HepG2 (cell line): Measurements from ENCODE around the gene ARCN1. TPM values are rescaled to one million over a fixed set of nuclear protein-coding genes. Genes with fewer than 3 reads are reported as not detected.
A peak's percentile ranks its signal among the peaks of the same experiment; 100 is the strongest.

Source experiments
- ATAC-seq: fragments of 200-7000 bp; cut with Tn5 transposase; 3 replicates; pipeline ENCODE4 v1.9.1; 2020; ENCODE audit warnings: mild to moderate bottlenecking, moderate library complexity
- BruUV-seq: library from RNA; stranded (reverse); fragments of 400-500 nt; replicated peaks from 2 replicates; lab custom pipeline; 2021; lab: Mats Ljungman, UMichigan
- CTCF ChIA-PET: fragments of 300-600 bp; formaldehyde crosslinking; extraction: SDS; loops from one replicate; lab custom pipeline; 2021; ENCODE audit warnings: low total read pairs, inconsistent platforms, low intra/inter-chr PET ratio; lab: Yijun Ruan, JAX
- POLR2A ChIA-PET: fragments of 350-600 bp; sonication (Branson Sonifier 250); formaldehyde crosslinking; loops from one replicate; lab custom pipeline; 2020; ENCODE audit warnings: antibody characterized with exemption, inconsistent platforms; lab: Yijun Ruan, JAX
- DNase-seq: peaks from one replicate; pipeline ENCODE4 v3.0.0-alpha.2; 2015; ENCODE audit warnings: low spot score
- FAIRE-seq: peaks from 3 replicates; lab custom pipeline; 2011; peaks lifted over from hg19 to GRCh38; lab: Jason Lieb, UNC
- H2AFZ ChIP-seq: one replicate; pipeline ENCODE4 v1.6.1; 2011; ENCODE audit warnings: low read length, inconsistent platforms
- H3K27ac ChIP-seq: fragments of 300-600 bp; 3 replicates; pipeline ENCODE4 v1.8.0; 2011; ENCODE audit warnings: mixed run types, mild to moderate bottlenecking, mixed read lengths, low read length, inconsistent platforms; ENCODE audit not compliant: insufficient read depth; ENCODE audit errors: extremely low read length
- H3K27me3 ChIP-seq, 2 experiments: fragments of 200-600 bp in 1 of 2; 2 replicates in 1 of 2; 3 replicates in 1 of 2; pipeline versions ENCODE4 v1.6.0 to v1.8.0; 2011; ENCODE audit warnings: low read length in 2 of 2, mild to moderate bottlenecking in 2 of 2, moderate library complexity in 2 of 2, inconsistent platforms in 1 of 2; ENCODE audit not compliant: insufficient read depth in 2 of 2, control insufficient read depth in 1 of 2
- H3K36me3 ChIP-seq, 2 experiments: fragments of 200-600 bp in 1 of 2; replicated peaks in 1 of 2; 2 replicates in 1 of 2; 3 replicates in 1 of 2; pipeline versions ENCODE4 v1.5.1 to v1.8.0; 2011; ENCODE audit warnings: low read length in 2 of 2, inconsistent platforms in 1 of 2; ENCODE audit not compliant: insufficient read depth in 2 of 2, control insufficient read depth in 1 of 2
- H3K4me1 ChIP-seq: 2 replicates; pipeline ENCODE4 v1.5.1; 2012; ENCODE audit warnings: low read length, inconsistent platforms; ENCODE audit not compliant: insufficient read depth
- H3K4me2 ChIP-seq: 2 replicates; pipeline ENCODE4 v1.6.0; 2011; ENCODE audit warnings: low read depth, low read length, inconsistent platforms
- H3K4me3 ChIP-seq, 3 experiments: fragments of 200-600 bp in 1 of 3; sonication (generic), shearing (Covaris generic) in 1 of 3; replicated peaks in 1 of 3; 2 replicates each; pipeline ENCODE4 v1.5.1; 2011 to 2016; ENCODE audit warnings: low read length in 3 of 3, inconsistent platforms in 2 of 3, low read depth in 2 of 3, mild to moderate bottlenecking in 2 of 3, control low read depth in 1 of 3, mixed read lengths in 1 of 3; ENCODE audit not compliant: insufficient read depth in 1 of 3
- H3K79me2 ChIP-seq: one replicate; pipeline ENCODE4 v1.6.1; 2011; ENCODE audit warnings: low read length, inconsistent platforms; ENCODE audit not compliant: insufficient read depth
- H3K9ac ChIP-seq: 2 replicates; pipeline ENCODE4 v1.6.0; 2011; ENCODE audit warnings: mild to moderate bottlenecking, low read depth, low read length, inconsistent platforms; ENCODE audit not compliant: insufficient read depth
- H3K9me3 ChIP-seq: 2 replicates; pipeline ENCODE4 v1.5.1; 2012; ENCODE audit warnings: mild to moderate bottlenecking, low read length
- H4K20me1 ChIP-seq: 2 replicates; pipeline ENCODE4 v1.6.0; 2011; ENCODE audit warnings: inconsistent platforms, mild to moderate bottlenecking, low read length, moderate library complexity; ENCODE audit not compliant: insufficient read depth
- BCL6 ChIP-seq: IDR thresholded peaks from 2 replicates; pipeline ENCODE4 v1.6.1; 2016; ENCODE audit warnings: missing genetic modification reagents, missing compliant biosample characterization
- CTCF ChIP-seq: sonication (generic); formaldehyde crosslinking; IDR thresholded peaks from 2 replicates; pipeline ENCODE4 v1.5.0; 2020; ENCODE audit warnings: mild to moderate bottlenecking, missing genetic modification reagents, moderate library complexity
- MIER2 ChIP-seq: IDR thresholded peaks from 2 replicates; pipeline ENCODE4 v1.6.1; 2016; ENCODE audit warnings: missing biosample characterization, missing genetic modification reagents
- NFYB ChIP-seq: sonication (generic); formaldehyde crosslinking; IDR thresholded peaks from 2 replicates; pipeline ENCODE4 v1.4.0; 2020; ENCODE audit warnings: missing genetic modification reagents
- NKX3-1 ChIP-seq: sonication (generic); formaldehyde crosslinking; IDR thresholded peaks from 2 replicates; pipeline ENCODE4 v1.5.0; 2020; ENCODE audit warnings: missing genetic modification reagents
- STAG1 ChIP-seq: sonication (generic); formaldehyde crosslinking; IDR thresholded peaks from 2 replicates; pipeline ENCODE4 v1.4.0; 2020; ENCODE audit warnings: missing genetic modification reagents
- THYN1 ChIP-seq: sonication (generic); formaldehyde crosslinking; IDR thresholded peaks from 2 replicates; pipeline ENCODE4 v1.8.1; 2023; ENCODE audit warnings: low read depth, mild to moderate bottlenecking, moderate library complexity, missing genetic modification reagents, borderline replicate concordance
- ZBTB20 ChIP-seq: sonication (generic); formaldehyde crosslinking; IDR thresholded peaks from 2 replicates; pipeline ENCODE4 v1.8.1; 2023; ENCODE audit warnings: missing genetic modification reagents, low read depth, mild to moderate bottlenecking, borderline replicate concordance
- ZNF333 ChIP-seq: sonication (generic); formaldehyde crosslinking; IDR thresholded peaks from 2 replicates; pipeline ENCODE4 v1.4.0; 2020; ENCODE audit warnings: mild to moderate bottlenecking, missing genetic modification reagents, borderline replicate concordance
- ZNF580 ChIP-seq: IDR thresholded peaks from 2 replicates; pipeline ENCODE4 v1.6.1; 2016; ENCODE audit warnings: low read depth, borderline replicate concordance
- ZNF674 ChIP-seq: sonication (generic); formaldehyde crosslinking; IDR thresholded peaks from 2 replicates; pipeline ENCODE4 v1.5.0; 2020; ENCODE audit warnings: low read depth, mild to moderate bottlenecking, missing genetic modification reagents
- ZNF839 ChIP-seq: sonication (generic); formaldehyde crosslinking; IDR thresholded peaks from 2 replicates; pipeline ENCODE4 v1.4.0; 2020; ENCODE audit warnings: missing genetic modification reagents, mild to moderate bottlenecking, borderline replicate concordance
- WGBS: methylation state at CpG from one replicate; pipeline ENCODE4 v1.1.6; 2017; ENCODE audit warnings: low lambda C conversion rate; 5-methylcytosine and 5-hydroxymethylcytosine counted together
- in situ Hi-C: cut with HindIII; loops from 2 replicates; pipeline ENCODE4 v1.10.0; 2017; ENCODE audit warnings: low pct_unique_long_range_greater_than_20kb; ENCODE audit not compliant: extremely low pct_ligation_motif_present
- intact Hi-C: fragments of 100-400 bp; cut with micrococcal nuclease; formaldehyde crosslinking; loops from one replicate; pipeline ENCODE4 v1.10.0; 2022; ENCODE audit not compliant: unreplicated experiment
- polyA plus RNA-seq, 8 experiments: library from polyadenylated mRNA; depleted of rRNA in 3 of 8; stranded (reverse) in 7 of 8; unstranded in 1 of 8; fragments of >200 nt; fragmentation: Illumina TruSeq in 4 of 8; extraction: Trizol in 4 of 8; gene quantifications; 2 replicates each; pipeline versions ENCODE4 v1.2.1 to v1.2.3, GENCODE V29; 2011 to 2016; ENCODE audit warnings: low read depth in 4 of 8, missing spikeins in 1 of 8, mixed read lengths in 1 of 8; ENCODE audit not compliant: insufficient read depth in 1 of 8
- total RNA-seq, 5 experiments: library from RNA; depleted of rRNA; stranded (reverse); fragments of >200 nt; fragmentation: Illumina TruSeq; extraction: Trizol; gene quantifications; 2 replicates each; pipeline ENCODE4 v1.2.3, GENCODE V29; 2016; ENCODE audit warnings: low read depth in 1 of 5

The ARCN1 gene
- total and polyA plus RNA-seq, 2 of the 13 experiments (the other 11 are each of a cell fraction or from before 2014, with no cell fraction given) = 148 to 200 TPM

- H3K27ac ChIP-seq = no peak overlapping the region
- in situ Hi-C loops = no loop called here
- no peaks in the 10 kb centered on the region for H3K79me2 ChIP-seq
- H3K4me2 ChIP-seq = no peak overlapping the region
- ChIA-PET POLR2A (interaction anchor here (2.1 kb wide), 1 partner anchor 20 kb away, joined by 13 read pairs; no protein-coding TSS in a partner anchor), CTCF (no interaction called here)
- H3K9me3 ChIP-seq = no peaks in the 10 kb centered on the region
- H3K36me3 ChIP-seq = peaks cover 14 to 27% of the 10 kb centered on the region in 2 experiments; a peak in 4 of 5 replicates
- H2AFZ ChIP-seq = no peak overlapping the region
- ATAC-seq = peak; percentile 17; the same call in 2 of the 3 replicates
- intact Hi-C loops = no loop called here
- H3K4me3 ChIP-seq = no peak overlapping the region
- DNase-seq = no peak
- no peaks in the 10 kb centered on the region for H3K4me1 ChIP-seq
- no TSS peak for BruUV-seq
- no peak for FAIRE-seq
- H4K20me1 ChIP-seq = no peaks in the 10 kb centered on the region
- 80% methylated on average over 3 of the region's 5 CpGs for WGBS
- H3K9ac ChIP-seq = no peak overlapping the region
- TF ChIP-seq CTCF (CRISPR knock-in tag) (peak; percentile 36; the same call in 1 of the 2 replicates), STAG1 (CRISPR knock-in tag) (peak; percentile 15; the same call in 1 of the 2 replicates), NKX3-1 (CRISPR knock-in tag) (no peak)
- TF ChIP-seq, all 625 proteins: peak for 2
- no peaks in the 10 kb centered on the region for H3K27me3 ChIP-seq
Observed at GRCh38 chr11:118640332-118641154, 68.3 kb downstream of the ARCN1 start.

- ChIA-PET POLR2A (no interaction called here), CTCF (no interaction called here)
Observed at GRCh38 chr11:118641397-118642019, 69.3 kb downstream of the ARCN1 start.

More at GRCh38 chr11:118641397-118642019, 69.3 kb downstream of the ARCN1 start:
- FAIRE-seq = no peak
- in situ Hi-C loops = no loop called here
- BruUV-seq = no TSS peak
- WGBS = over 99% methylated on average over 10 of the region's 11 CpGs
- Histone ChIP-seq H3K79me2 (no peaks in the 10 kb centered on the region), H3K9ac (no peak overlapping the region), H3K27me3 (no peaks in the 10 kb centered on the region), H2AFZ (no peak overlapping the region), H3K4me2 (no peak overlapping the region), H3K9me3 (no peaks in the 10 kb centered on the region), H3K4me3 (no peak overlapping the region), H3K4me1 (no peaks in the 10 kb centered on the region), H3K27ac (no peak overlapping the region), H4K20me1 (no peaks in the 10 kb centered on the region), H3K36me3 (peaks cover 12 to 32% of the 10 kb centered on the region in 2 experiments; a peak in 4 of 5 replicates)
- intact Hi-C loops = no loop called here
- TF ChIP-seq ZNF580 (CRISPR knock-in tag) (no peak), NFYB (CRISPR knock-in tag) (no peak), MIER2 (CRISPR knock-in tag) (no peak), ZNF674 (CRISPR knock-in tag) (no peak), ZBTB20 (no peak), BCL6 (CRISPR knock-in tag) (no peak), THYN1 (CRISPR knock-in tag) (no peak), ZNF839 (CRISPR knock-in tag) (no peak), ZNF333 (CRISPR knock-in tag) (no peak)
- DNase-seq = no peak
- no peak for ATAC-seq
